Liver (tissue), 9 donors: ENCODE results near the gene TNFAIP8. TPM values are rescaled to one million over a fixed set of nuclear protein-coding genes. Genes with fewer than 3 reads are reported as not detected.

ENCODE experiments used
- DNase-seq: peaks from one replicate; pipeline ENCODE4 v3.0.0-alpha.2; 2017; ENCODE audit warnings: low spot score
- H3K27ac ChIP-seq, 2 donors: one replicate each; pipeline ENCODE4 v1.7.0; 2013; ENCODE audit warnings: inconsistent platforms in 2 of 2, low read length in 2 of 2, control low read depth in 1 of 2, low read depth in 1 of 2, mild to moderate bottlenecking in 1 of 2
- H3K27me3 ChIP-seq, 4 donors: one replicate each; pipeline versions ENCODE4 v1.6.1 to v1.7.0; 2013; ENCODE audit warnings: low read length in 3 of 4, inconsistent platforms in 1 of 4, mild to moderate bottlenecking in 1 of 4, moderate library complexity in 1 of 4; ENCODE audit not compliant: control insufficient read depth in 4 of 4, insufficient read depth in 4 of 4
- H3K36me3 ChIP-seq, 4 donors: one replicate each; pipeline versions ENCODE4 v1.6.1 to v1.7.0; 2013; ENCODE audit warnings: low read length in 3 of 4, mild to moderate bottlenecking in 3 of 4, low read depth in 1 of 4, moderate library complexity in 1 of 4; ENCODE audit not compliant: control insufficient read depth in 4 of 4, insufficient read depth in 3 of 4
- H3K4me1 ChIP-seq, 4 donors: one replicate each; pipeline versions ENCODE4 v1.6.1 to v1.7.0; 2013; ENCODE audit warnings: low read length in 3 of 4, mild to moderate bottlenecking in 3 of 4, moderate library complexity in 1 of 4; ENCODE audit not compliant: control insufficient read depth in 4 of 4, insufficient read depth in 4 of 4
- H3K4me3 ChIP-seq, 3 donors: one replicate each; pipeline versions ENCODE4 v1.6.1 to v1.7.0; 2013; ENCODE audit warnings: low read length in 3 of 3, control low read depth in 1 of 3, low read depth in 1 of 3, mild to moderate bottlenecking in 1 of 3
- H3K9ac ChIP-seq, 2 donors: one replicate each; pipeline ENCODE4 v1.7.0; 2013; ENCODE audit warnings: low read length in 2 of 2, mild to moderate bottlenecking in 2 of 2, moderate library complexity in 2 of 2, control low read depth in 1 of 2, low read depth in 1 of 2
- H3K9me3 ChIP-seq, 4 donors: one replicate each; pipeline versions ENCODE4 v1.6.1 to v1.7.0; 2013; ENCODE audit warnings: low read length in 3 of 4; ENCODE audit not compliant: control insufficient read depth in 4 of 4
- ATF3 ChIP-seq: IDR thresholded peaks from 2 replicates; pipeline ENCODE4 v1.6.1; 2016; ENCODE audit warnings: antibody characterized with exemption
- CTCF ChIP-seq: fragments of 150-350 bp; IDR thresholded peaks from 2 replicates; pipeline ENCODE4 v1.5.1; 2017; ENCODE audit warnings: improper control_type of control experiment, low read depth, low read length; ENCODE audit not compliant: missing input control
- EGR1 ChIP-seq, 2 donors: IDR thresholded peaks; 2 replicates each; pipeline ENCODE4 v1.6.1; 2016 to 2018; ENCODE audit warnings: antibody characterized with exemption in 2 of 2, low read depth in 2 of 2
- FOXA1 ChIP-seq: IDR thresholded peaks from 2 replicates; pipeline ENCODE4 v1.6.1; 2016; ENCODE audit warnings: antibody characterized with exemption
- FOXA2 ChIP-seq: IDR thresholded peaks from 2 replicates; pipeline ENCODE4 v1.6.1; 2016; ENCODE audit warnings: antibody characterized with exemption
- GABPA ChIP-seq, 2 donors: IDR thresholded peaks in 1 of 2; conservative IDR thresholded peaks in 1 of 2; 2 replicates each; pipeline ENCODE4 v1.6.1; 2016; ENCODE audit warnings: antibody characterized with exemption in 2 of 2, mild to moderate bottlenecking in 1 of 2, moderate library complexity in 1 of 2
- HNF4A ChIP-seq, 2 donors: conservative IDR thresholded peaks; 2 replicates each; pipeline ENCODE4 v1.6.1; 2016; ENCODE audit warnings: antibody characterized with exemption in 2 of 2, mild to moderate bottlenecking in 2 of 2
- HNF4G ChIP-seq: IDR thresholded peaks from 2 replicates; pipeline ENCODE4 v1.6.1; 2016; ENCODE audit warnings: antibody characterized with exemption
- JUND ChIP-seq, 2 donors: IDR thresholded peaks; 2 replicates each; pipeline ENCODE4 v1.6.1; 2016; ENCODE audit warnings: antibody characterized with exemption in 2 of 2
- MAX ChIP-seq: IDR thresholded peaks from 2 replicates; pipeline ENCODE4 v1.6.1; 2016; ENCODE audit warnings: antibody characterized with exemption
- NR2F2 ChIP-seq: IDR thresholded peaks from 2 replicates; pipeline ENCODE4 v1.6.1; 2016; ENCODE audit warnings: antibody characterized with exemption
- RAD21 ChIP-seq, 2 donors: IDR thresholded peaks; 2 replicates each; pipeline ENCODE4 v1.6.1; 2016; ENCODE audit warnings: antibody characterized with exemption in 2 of 2, mild to moderate bottlenecking in 2 of 2
- REST ChIP-seq: IDR thresholded peaks from 2 replicates; pipeline ENCODE4 v1.6.1; 2016; ENCODE audit warnings: antibody characterized with exemption, mild to moderate bottlenecking
- YY1 ChIP-seq: IDR thresholded peaks from 2 replicates; pipeline ENCODE4 v1.6.1; 2016; ENCODE audit warnings: antibody characterized with exemption, mild to moderate bottlenecking
- WGBS: extraction: QIAGEN DNeasy Blood & Tissue Kit; methylation state at CpG from one replicate; pipeline ENCODE4 v1.1.7; 2013; 5-methylcytosine and 5-hydroxymethylcytosine counted together
- polyA plus RNA-seq, 2 donors: library from polyadenylated mRNA; stranded (reverse) in 1 of 2; unstranded in 1 of 2; fragments of 200-250 nt in 1 of 2; fragments of >200 nt in 1 of 2; fragmentation: Nextera tagmentation in 1 of 2; extraction: Ambion mirVana in 1 of 2; gene quantifications; one replicate each; pipeline versions ENCODE4 v1.2.1 to v1.2.3, GENCODE V29; 2013 to 2015
- total RNA-seq, 2 donors: library from RNA; depleted of rRNA; stranded (reverse); fragments of >200 nt; gene quantifications; one replicate each; pipeline ENCODE4 v1.2.3, GENCODE V29; 2014
- TF ChIP-seq, protein P1 (sequence below): IDR thresholded peaks from 2 replicates; pipeline ENCODE4 v1.6.1; 2016; ENCODE audit warnings: antibody characterized with exemption
- donor health status: healthy.
- donor health status: healthy.
- donor health status: healthy.
- donor health status: healthy.
- donor health status: healthy.

Gene TNFAIP8
- total and polyA plus RNA-seq, 4 donors: 2.6 to 28.6 (median 4.4) TPM

DNA sequence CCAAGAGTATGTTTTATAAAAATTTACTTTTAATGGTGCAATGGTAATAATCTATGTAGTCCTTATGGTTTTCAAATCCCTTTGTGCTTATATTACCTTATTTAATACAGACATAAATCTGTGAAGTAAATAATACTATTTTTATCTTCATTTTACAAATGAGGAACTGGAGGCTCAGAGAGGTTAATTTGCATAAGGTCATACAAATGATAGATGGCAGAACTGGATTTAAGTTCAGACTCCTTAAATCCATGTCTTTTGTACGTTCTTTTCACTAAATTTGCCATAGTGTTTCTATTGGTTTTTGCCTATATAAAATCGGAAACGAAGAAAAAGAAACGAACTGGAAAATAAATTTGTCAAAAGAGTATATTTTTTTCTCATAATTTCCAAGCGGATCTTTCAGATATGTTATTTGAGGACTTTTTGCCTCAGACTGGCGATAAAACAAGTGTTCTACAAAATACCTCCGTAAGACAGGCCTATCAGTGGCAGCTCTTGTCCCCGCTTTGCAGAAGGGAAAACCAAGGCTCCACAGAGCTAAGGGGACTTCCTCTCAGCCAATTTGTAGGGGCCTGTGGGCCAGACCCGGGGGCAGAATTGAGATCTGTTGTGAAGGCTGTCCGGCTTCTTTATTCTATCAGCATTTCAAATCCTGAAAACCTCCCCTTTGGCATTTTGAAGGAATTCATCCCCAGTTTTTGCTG lies 1.1 kb upstream of the TNFAIP8 start:
- Histone ChIP-seq H3K27me3 (no peaks in the 10 kb centered on the region), H3K9ac (peak overlapping the region in 1 of 2 donors; percentile 3), H3K4me1 (peaks cover 0 to 5% (median 1%) of the 10 kb centered on the region in 4 donors), H3K4me3 (no peak overlapping the region), H3K9me3 (no peaks in the 10 kb centered on the region), H3K27ac (no peak overlapping the region), H3K36me3 (no peaks in the 10 kb centered on the region)
- TF ChIP-seq FOXA1 (no peak), MAX (no peak), FOXA2 (no peak), JUND (IDR thresholded peaks at IDR 0.05) (no peak), GABPA (IDR thresholded peaks at IDR 0.05 in 1 of 2, conservative IDR thresholded peaks at IDR 0.05 in 1 of 2) (no peak), HNF4A (conservative IDR thresholded peaks at IDR 0.05) (no peak), NR2F2 (no peak), EGR1 (IDR thresholded peaks at IDR 0.05; ENCODE audit: low read depth in 2 of 2) (no peak), YY1 (no peak), REST (no peak), HNF4G (no peak), CTCF (no peak)
- TF ChIP-seq, protein P1, sequence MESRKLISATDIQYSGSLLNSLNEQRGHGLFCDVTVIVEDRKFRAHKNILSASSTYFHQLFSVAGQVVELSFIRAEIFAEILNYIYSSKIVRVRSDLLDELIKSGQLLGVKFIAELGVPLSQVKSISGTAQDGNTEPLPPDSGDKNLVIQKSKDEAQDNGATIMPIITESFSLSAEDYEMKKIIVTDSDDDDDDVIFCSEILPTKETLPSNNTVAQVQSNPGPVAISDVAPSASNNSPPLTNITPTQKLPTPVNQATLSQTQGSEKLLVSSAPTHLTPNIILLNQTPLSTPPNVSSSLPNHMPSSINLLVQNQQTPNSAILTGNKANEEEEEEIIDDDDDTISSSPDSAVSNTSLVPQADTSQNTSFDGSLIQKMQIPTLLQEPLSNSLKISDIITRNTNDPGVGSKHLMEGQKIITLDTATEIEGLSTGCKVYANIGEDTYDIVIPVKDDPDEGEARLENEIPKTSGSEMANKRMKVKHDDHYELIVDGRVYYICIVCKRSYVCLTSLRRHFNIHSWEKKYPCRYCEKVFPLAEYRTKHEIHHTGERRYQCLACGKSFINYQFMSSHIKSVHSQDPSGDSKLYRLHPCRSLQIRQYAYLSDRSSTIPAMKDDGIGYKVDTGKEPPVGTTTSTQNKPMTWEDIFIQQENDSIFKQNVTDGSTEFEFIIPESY: no peak
- 93% methylated on average over 10 of the region's 10 CpGs for WGBS
- no peak for DNase-seq

DNA sequence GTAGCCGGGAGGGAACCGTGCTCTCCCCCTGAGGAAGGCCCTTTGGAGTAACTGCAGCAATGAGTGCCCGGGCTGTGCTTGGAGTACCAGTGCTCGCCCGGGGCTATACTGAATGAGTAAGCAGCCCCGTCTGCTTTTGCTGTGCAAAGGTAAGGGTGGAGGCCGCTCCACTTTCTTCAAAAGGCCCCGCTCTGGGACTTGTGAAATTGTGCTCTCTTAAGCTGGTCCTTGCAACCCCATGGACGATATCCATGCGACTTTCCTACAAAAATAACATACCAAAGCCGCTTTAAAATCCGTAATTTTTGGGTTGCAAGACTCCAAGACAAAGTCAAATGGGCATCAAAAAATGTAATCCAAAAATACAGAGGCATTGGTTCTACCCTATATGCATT lies 578 bp upstream of the TNFAIP8 start:
- Histone ChIP-seq H3K27ac (peak overlapping the region in 1 of 2 donors; percentile 77), H3K4me1 (peaks cover 0 to 5% (median 1%) of the 10 kb centered on the region in 4 donors), H3K4me3 (peak overlapping the region in 1 of 3 donors; percentile 56), H3K36me3 (no peaks in the 10 kb centered on the region), H3K27me3 (no peaks in the 10 kb centered on the region), H3K9me3 (no peaks in the 10 kb centered on the region), H3K9ac (peak overlapping the region; percentile 42 to 84)
- no peak for DNase-seq
- WGBS: 81% methylated on average over 12 of the region's 12 CpGs
- TF ChIP-seq, protein P1: no peak
- no peak for TF ChIP-seq JUND (IDR thresholded peaks at IDR 0.05)
- no peak for TF ChIP-seq EGR1 (IDR thresholded peaks at IDR 0.05; ENCODE audit: low read depth in 2 of 2)
- no peak for TF ChIP-seq RAD21 (IDR thresholded peaks at IDR 0.05)
- TF ChIP-seq ATF3: no peak
- TF ChIP-seq CTCF: no peak
- TF ChIP-seq FOXA1: no peak
- TF ChIP-seq YY1: no peak
- TF ChIP-seq NR2F2: no peak
- no peak for TF ChIP-seq HNF4A (conservative IDR thresholded peaks at IDR 0.05)
